ENCODE results near the gene IGF2BP2. TPM values are rescaled to one million over a fixed set of nuclear protein-coding genes. Genes with fewer than 3 reads are reported as not detected.
"Not testable (repeated sequence)": the region's sequence is repeated elsewhere in the genome, so short reads cannot be mapped to it uniquely, and the experiment has no call there.

IGF2BP2 gene
- total and polyA plus RNA-seq, 2 of the 13 experiments (the other 11 are each of a cell fraction or from before 2014, with no cell fraction given) = 6.5 to 46.0 TPM

DNA sequence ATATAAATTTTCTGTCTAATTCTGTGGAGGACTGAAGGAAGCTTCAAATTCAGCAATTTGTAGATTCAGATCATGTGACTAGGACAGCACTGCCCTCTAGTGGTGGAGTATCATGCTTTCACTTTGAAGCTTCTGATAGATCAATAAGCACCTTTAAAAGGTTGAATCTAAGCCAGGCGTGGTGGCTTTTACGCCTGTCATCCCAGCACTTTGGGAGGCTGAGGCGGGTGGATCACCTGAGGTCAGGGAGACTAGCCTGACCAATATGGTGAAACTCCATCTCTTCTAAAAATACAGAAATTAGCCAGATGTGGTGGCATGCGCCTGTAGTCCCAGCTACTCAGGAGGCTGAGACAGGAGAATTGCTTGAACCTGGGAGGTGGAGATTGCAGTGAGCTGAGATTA is 56.3 kb downstream of the IGF2BP2 start:
- not testable (repeated sequence) for H3K4me2 ChIP-seq (ENCODE audit: low read depth, low read length); H3K27ac ChIP-seq (ENCODE audit: extremely low read length, insufficient read depth, low read length); H3K9ac ChIP-seq (ENCODE audit: insufficient read depth, low read depth, low read length); H2AFZ ChIP-seq (ENCODE audit: low read length); H3K4me3 ChIP-seq (replicated peaks in 1 of 3; ENCODE audit: insufficient read depth in 1 of 3, low read depth in 2 of 3, low read length in 3 of 3); BruUV-seq (replicated peaks); H3K36me3 ChIP-seq (replicated peaks in 1 of 2; ENCODE audit: control insufficient read depth in 1 of 2, insufficient read depth in 2 of 2, low read length in 2 of 2); H3K9me3 ChIP-seq (ENCODE audit: low read length); H3K27me3 ChIP-seq (ENCODE audit: control insufficient read depth in 1 of 2, insufficient read depth in 2 of 2, low read length in 2 of 2); TF ChIP-seq FOXA1 (IDR thresholded peaks at IDR 0.05)
- FAIRE-seq (peak; percentile 26), DNase-seq (ENCODE audit: low spot score) (peak; percentile 68), ATAC-seq (peak; percentile 53)
- in situ Hi-C loops (cut with HindIII; ENCODE audit: extremely low pct_ligation_motif_present, low pct_unique_long_range_greater_than_20kb) (loop anchor here (5.0 kb wide), 1 partner anchor 91 kb away; no protein-coding TSS in a partner anchor), intact Hi-C loops (cut with micrococcal nuclease; ENCODE audit: unreplicated experiment) (loop anchor here (1.0 to 5.0 kb wide), 2 partner anchors 91 to 106 kb away; no protein-coding TSS in a partner anchor)
- POLR2A ChIA-PET = interaction anchor here (1.0 to 1.3 kb wide), 3 partner anchors 28 to 108 kb away, joined by 3 to 4 read pairs (median 3); no protein-coding TSS in a partner anchor
- CTCF ChIA-PET (ENCODE audit: low intra/inter-chr PET ratio, low total read pairs) = interaction anchor here (1.5 to 1.9 kb wide), 3 partner anchors 35 to 108 kb away, joined by 8 to 12 read pairs (median 11); no protein-coding TSS in a partner anchor
- whole genome bisulfite sequencing (ENCODE audit: low lambda C conversion rate) = 72% methylated on average over 4 of the region's 4 CpGs
- Histone ChIP-seq H3K79me2 (ENCODE audit: insufficient read depth, low read length) (peaks cover 95% of the 10 kb centered on the region), H4K20me1 (ENCODE audit: insufficient read depth, low read length) (peaks cover 95% of the 10 kb centered on the region), H3K4me1 (ENCODE audit: insufficient read depth, low read length) (peaks cover 47% of the 10 kb centered on the region)
- TF ChIP-seq SMC3 (IDR thresholded peaks at IDR 0.05; ENCODE audit: low read length) = peak; percentile 56; the same call in 1 of the 2 replicates
- TF ChIP-seq, protein P1, sequence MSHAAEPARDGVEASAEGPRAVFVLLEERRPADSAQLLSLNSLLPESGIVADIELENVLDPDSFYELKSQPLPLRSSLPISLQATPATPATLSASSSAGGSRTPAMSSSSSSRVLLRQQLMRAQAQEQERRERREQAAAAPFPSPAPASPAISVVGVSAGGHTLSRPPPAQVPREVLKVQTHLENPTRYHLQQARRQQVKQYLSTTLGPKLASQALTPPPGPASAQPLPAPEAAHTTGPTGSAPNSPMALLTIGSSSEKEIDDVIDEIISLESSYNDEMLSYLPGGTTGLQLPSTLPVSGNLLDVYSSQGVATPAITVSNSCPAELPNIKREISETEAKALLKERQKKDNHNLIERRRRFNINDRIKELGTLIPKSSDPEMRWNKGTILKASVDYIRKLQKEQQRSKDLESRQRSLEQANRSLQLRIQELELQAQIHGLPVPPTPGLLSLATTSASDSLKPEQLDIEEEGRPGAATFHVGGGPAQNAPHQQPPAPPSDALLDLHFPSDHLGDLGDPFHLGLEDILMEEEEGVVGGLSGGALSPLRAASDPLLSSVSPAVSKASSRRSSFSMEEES (CRISPR knock-in tag; IDR thresholded peaks at IDR 0.05) = peak; percentile 90
- TF ChIP-seq ONECUT2 (CRISPR knock-in tag; IDR thresholded peaks at IDR 0.05) = 0 out of 2 replicates have a peak, but pooled peaks have one; percentile 67
- 0 out of 2 replicates have a peak, but pooled peaks have one; percentile 36 for TF ChIP-seq ZMYM4 (CRISPR knock-in tag; IDR thresholded peaks at IDR 0.05)
- TF ChIP-seq FOXA1 (CRISPR knock-in tag; IDR thresholded peaks at IDR 0.05) = peak; percentile 35; the same call in 1 of the 2 replicates
- TF ChIP-seq FOXA3 (CRISPR knock-in tag; IDR thresholded peaks at IDR 0.05) = 0 out of 2 replicates have a peak, but pooled peaks have one; percentile 38
- TF ChIP-seq RAD21 (CRISPR knock-in tag; IDR thresholded peaks at IDR 0.05) = peak; percentile 45; the same call in 1 of the 2 replicates
- 0 out of 2 replicates have a peak, but pooled peaks have one; percentile 24 for TF ChIP-seq RAD51 (IDR thresholded peaks at IDR 0.05; ENCODE audit: borderline replicate concordance)
- TF ChIP-seq, protein P2, sequence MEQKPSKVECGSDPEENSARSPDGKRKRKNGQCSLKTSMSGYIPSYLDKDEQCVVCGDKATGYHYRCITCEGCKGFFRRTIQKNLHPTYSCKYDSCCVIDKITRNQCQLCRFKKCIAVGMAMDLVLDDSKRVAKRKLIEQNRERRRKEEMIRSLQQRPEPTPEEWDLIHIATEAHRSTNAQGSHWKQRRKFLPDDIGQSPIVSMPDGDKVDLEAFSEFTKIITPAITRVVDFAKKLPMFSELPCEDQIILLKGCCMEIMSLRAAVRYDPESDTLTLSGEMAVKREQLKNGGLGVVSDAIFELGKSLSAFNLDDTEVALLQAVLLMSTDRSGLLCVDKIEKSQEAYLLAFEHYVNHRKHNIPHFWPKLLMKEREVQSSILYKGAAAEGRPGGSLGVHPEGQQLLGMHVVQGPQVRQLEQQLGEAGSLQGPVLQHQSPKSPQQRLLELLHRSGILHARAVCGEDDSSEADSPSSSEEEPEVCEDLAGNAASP (CRISPR knock-in tag; IDR thresholded peaks at IDR 0.05; ENCODE audit: borderline replicate concordance) = 0 out of 2 replicates have a peak, but pooled peaks have one; percentile 18
- TF ChIP-seq USF2 (IDR thresholded peaks at IDR 0.05; ENCODE audit: low read depth, low read length) = peak; percentile 32; the same call in 1 of the 2 replicates
- TF ChIP-seq USF2 (CRISPR knock-in tag; IDR thresholded peaks at IDR 0.05; ENCODE audit: borderline replicate concordance) = peak; percentile 73; the same call in 1 of the 2 replicates
- peak; percentile 68 for TF ChIP-seq STAG1 (CRISPR knock-in tag; IDR thresholded peaks at IDR 0.05)
- TF ChIP-seq, protein P3, sequence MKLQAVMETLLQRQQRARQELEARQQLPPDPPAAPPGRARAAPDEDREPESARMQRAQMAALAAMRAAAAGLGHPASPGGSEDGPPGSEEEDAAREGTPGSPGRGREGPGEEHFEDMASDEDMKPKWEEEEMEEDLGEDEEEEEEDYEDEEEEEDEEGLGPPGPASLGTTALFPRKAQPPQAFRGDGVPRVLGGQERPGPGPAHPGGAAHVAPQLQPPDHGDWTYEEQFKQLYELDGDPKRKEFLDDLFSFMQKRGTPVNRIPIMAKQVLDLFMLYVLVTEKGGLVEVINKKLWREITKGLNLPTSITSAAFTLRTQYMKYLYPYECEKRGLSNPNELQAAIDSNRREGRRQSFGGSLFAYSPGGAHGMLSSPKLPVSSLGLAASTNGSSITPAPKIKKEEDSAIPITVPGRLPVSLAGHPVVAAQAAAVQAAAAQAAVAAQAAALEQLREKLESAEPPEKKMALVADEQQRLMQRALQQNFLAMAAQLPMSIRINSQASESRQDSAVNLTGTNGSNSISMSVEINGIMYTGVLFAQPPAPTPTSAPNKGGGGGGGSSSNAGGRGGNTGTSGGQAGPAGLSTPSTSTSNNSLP (IDR thresholded peaks at IDR 0.05; ENCODE audit: low read depth, low read length) = peak; percentile 53; the same call in 1 of the 2 replicates
- TF ChIP-seq, protein P4, sequence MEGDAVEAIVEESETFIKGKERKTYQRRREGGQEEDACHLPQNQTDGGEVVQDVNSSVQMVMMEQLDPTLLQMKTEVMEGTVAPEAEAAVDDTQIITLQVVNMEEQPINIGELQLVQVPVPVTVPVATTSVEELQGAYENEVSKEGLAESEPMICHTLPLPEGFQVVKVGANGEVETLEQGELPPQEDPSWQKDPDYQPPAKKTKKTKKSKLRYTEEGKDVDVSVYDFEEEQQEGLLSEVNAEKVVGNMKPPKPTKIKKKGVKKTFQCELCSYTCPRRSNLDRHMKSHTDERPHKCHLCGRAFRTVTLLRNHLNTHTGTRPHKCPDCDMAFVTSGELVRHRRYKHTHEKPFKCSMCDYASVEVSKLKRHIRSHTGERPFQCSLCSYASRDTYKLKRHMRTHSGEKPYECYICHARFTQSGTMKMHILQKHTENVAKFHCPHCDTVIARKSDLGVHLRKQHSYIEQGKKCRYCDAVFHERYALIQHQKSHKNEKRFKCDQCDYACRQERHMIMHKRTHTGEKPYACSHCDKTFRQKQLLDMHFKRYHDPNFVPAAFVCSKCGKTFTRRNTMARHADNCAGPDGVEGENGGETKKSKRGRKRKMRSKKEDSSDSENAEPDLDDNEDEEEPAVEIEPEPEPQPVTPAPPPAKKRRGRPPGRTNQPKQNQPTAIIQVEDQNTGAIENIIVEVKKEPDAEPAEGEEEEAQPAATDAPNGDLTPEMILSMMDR (CRISPR knock-in tag; IDR thresholded peaks at IDR 0.05) = peak; percentile 78
